Ishikawa (cell line): ENCODE measurements around the gene CBX6.

ENCODE experiments used
- CEBPB ChIP-seq: IDR thresholded peaks from 2 replicates; pipeline ENCODE4 v1.6.1; 2012
- NFIC ChIP-seq: IDR thresholded peaks from 2 replicates; pipeline ENCODE4 v1.6.1; 2012
- REST ChIP-seq: IDR thresholded peaks from 2 replicates; pipeline ENCODE4 v1.6.1; 2012; ENCODE audit warnings: low read depth, mild to moderate bottlenecking
- YY1 ChIP-seq: IDR thresholded peaks from 2 replicates; pipeline ENCODE4 v1.6.1; 2012; ENCODE audit warnings: low read depth

- no peak for TF ChIP-seq CEBPB
- no peak for TF ChIP-seq NFIC
- peak; percentile 53; the same call in 1 of the 2 replicates for TF ChIP-seq REST
- TF ChIP-seq YY1: no peak
These were observed 27.6 kb downstream of the CBX6 start for GRCh38 chr22:38844315-38845003.
